Aorta (tissue), 5 donors: ENCODE results near the gene GPC3. TPM values are rescaled to one million over a fixed set of nuclear protein-coding genes. Genes with fewer than 3 reads are reported as not detected.

ENCODE experiments used
- ATAC-seq: fragments of 200-7000 bp; cut with Tn5 transposase; one replicate; pipeline ENCODE4 v1.9.1; 2022; ENCODE audit warnings: moderate library complexity; ENCODE audit not compliant: low FRiP score
- DNase-seq, 2 donors: peaks; one replicate each; pipeline ENCODE4 v3.0.0-alpha.2; 2020
- H3K27ac ChIP-seq, 2 donors: one replicate each; pipeline ENCODE4 v1.5.1; 2013; ENCODE audit warnings: low read length in 2 of 2, mild to moderate bottlenecking in 2 of 2, moderate library complexity in 2 of 2, control low read depth in 1 of 2, inconsistent platforms in 1 of 2, low read depth in 1 of 2
- H3K27me3 ChIP-seq, 2 donors: one replicate each; pipeline ENCODE4 v1.6.1; 2013; ENCODE audit warnings: control low read depth in 1 of 2, low read length in 1 of 2, mild to moderate bottlenecking in 1 of 2, moderate library complexity in 1 of 2; ENCODE audit not compliant: insufficient read depth in 2 of 2, control insufficient read depth in 1 of 2
- H3K36me3 ChIP-seq, 2 donors: one replicate each; pipeline ENCODE4 v1.6.1; 2013; ENCODE audit warnings: control low read depth in 1 of 2, low read length in 1 of 2, mild to moderate bottlenecking in 1 of 2; ENCODE audit not compliant: insufficient read depth in 2 of 2, control insufficient read depth in 1 of 2
- H3K4me1 ChIP-seq, 2 donors: one replicate each; pipeline ENCODE4 v1.6.1; 2013; ENCODE audit warnings: low read length in 2 of 2, control low read depth in 1 of 2, mild to moderate bottlenecking in 1 of 2, moderate library complexity in 1 of 2; ENCODE audit not compliant: insufficient read depth in 2 of 2, control insufficient read depth in 1 of 2
- H3K4me3 ChIP-seq, 2 donors: one replicate each; pipeline ENCODE4 v1.5.1; 2013; ENCODE audit warnings: low read length in 2 of 2, control low read depth in 1 of 2, mild to moderate bottlenecking in 1 of 2
- H3K9me3 ChIP-seq: one replicate; pipeline ENCODE4 v1.6.1; 2013; ENCODE audit warnings: mild to moderate bottlenecking, low read length; ENCODE audit not compliant: control insufficient read depth
- WGBS, 2 donors: extraction: QIAGEN DNeasy Blood & Tissue Kit; methylation state at CpG; one replicate each; pipeline ENCODE4 v1.1.7; 2013; 5-methylcytosine and 5-hydroxymethylcytosine counted together
- intact Hi-C, 2 donors: fragments of 100-400 bp; cut with DNase I; formaldehyde crosslinking; loops; one replicate each; pipeline versions ENCODE4 v1.14.2 to v1.15.0; 2022
- polyA plus RNA-seq, 2 donors: library from polyadenylated mRNA; stranded (reverse); fragments of 200-250 nt; gene quantifications; one replicate each; pipeline ENCODE4 v1.2.3, GENCODE V29; 2013
- total RNA-seq, 2 donors: library from RNA; stranded (reverse); fragmentation: NEBNext Ultra II Directional; extraction: Animal tissue kit (Norgen Biotek cat#: 25700); gene quantifications; one replicate each; pipeline ENCODE4 v1.2.1, GENCODE V29; 2021
- donor health status: healthy with polysubstance abuse.
- donor health status: Bipolar disorder and iron deficiency.
- donor health status: DM: no; HTN: no; CAD: no.
- donor health status: DM: no; HTN: no; CAD: no.
- donor health status: DM: yes; HTN: yes; CAD: no.

The GPC3 gene
- total and polyA plus RNA-seq, 4 donors: 1.1 to 13.2 (median 5.0) TPM

DNA sequence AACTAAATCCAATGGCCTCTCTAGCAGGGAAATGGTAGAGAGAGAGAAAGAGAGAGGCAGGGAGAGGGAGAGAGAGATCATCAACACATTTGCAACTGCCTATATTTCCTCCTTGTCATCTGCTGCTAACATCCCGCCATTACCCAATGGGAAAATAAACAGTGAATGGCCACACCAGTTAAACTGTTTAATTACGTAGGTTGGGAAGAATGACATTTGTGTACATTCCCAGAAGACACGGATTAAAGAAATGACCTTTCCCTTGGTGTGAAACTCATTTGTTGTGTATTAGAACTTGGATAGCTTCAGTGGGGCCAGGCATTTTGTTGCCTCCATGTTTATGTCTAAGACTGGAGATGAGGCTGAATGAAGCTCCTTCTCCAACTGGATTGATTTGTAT lies 474.4 kb downstream of the GPC3 start:
- no peak for DNase-seq
- ATAC-seq: no peak
- H3K9me3 ChIP-seq: no peaks in the 10 kb centered on the region
- H3K27me3 ChIP-seq: no peaks in the 10 kb centered on the region
- no peak overlapping the region for H3K27ac ChIP-seq
- H3K4me3 ChIP-seq: no peak overlapping the region
- 71 to 93% methylated on average over 3 of the region's 3 CpGs for WGBS, 2 donors
- H3K4me1 ChIP-seq: no peaks in the 10 kb centered on the region
- intact Hi-C loops: no loop called here
- H3K36me3 ChIP-seq: no peaks in the 10 kb centered on the region

GRCh38 chrX:133497356-133497755 lies 488.0 kb downstream of the GPC3 start:
- DNase-seq: no peak
- Histone ChIP-seq H3K9me3 (no peaks in the 10 kb centered on the region), H3K27me3 (no peaks in the 10 kb centered on the region), H3K36me3 (no peaks in the 10 kb centered on the region), H3K27ac (no peak overlapping the region), H3K4me1 (no peaks in the 10 kb centered on the region), H3K4me3 (no peak overlapping the region)
- intact Hi-C loops: no loop called here
- 47 to 72% methylated on average over 10 of the region's 10 CpGs for WGBS, 2 donors
- ATAC-seq: no peak

DNA sequence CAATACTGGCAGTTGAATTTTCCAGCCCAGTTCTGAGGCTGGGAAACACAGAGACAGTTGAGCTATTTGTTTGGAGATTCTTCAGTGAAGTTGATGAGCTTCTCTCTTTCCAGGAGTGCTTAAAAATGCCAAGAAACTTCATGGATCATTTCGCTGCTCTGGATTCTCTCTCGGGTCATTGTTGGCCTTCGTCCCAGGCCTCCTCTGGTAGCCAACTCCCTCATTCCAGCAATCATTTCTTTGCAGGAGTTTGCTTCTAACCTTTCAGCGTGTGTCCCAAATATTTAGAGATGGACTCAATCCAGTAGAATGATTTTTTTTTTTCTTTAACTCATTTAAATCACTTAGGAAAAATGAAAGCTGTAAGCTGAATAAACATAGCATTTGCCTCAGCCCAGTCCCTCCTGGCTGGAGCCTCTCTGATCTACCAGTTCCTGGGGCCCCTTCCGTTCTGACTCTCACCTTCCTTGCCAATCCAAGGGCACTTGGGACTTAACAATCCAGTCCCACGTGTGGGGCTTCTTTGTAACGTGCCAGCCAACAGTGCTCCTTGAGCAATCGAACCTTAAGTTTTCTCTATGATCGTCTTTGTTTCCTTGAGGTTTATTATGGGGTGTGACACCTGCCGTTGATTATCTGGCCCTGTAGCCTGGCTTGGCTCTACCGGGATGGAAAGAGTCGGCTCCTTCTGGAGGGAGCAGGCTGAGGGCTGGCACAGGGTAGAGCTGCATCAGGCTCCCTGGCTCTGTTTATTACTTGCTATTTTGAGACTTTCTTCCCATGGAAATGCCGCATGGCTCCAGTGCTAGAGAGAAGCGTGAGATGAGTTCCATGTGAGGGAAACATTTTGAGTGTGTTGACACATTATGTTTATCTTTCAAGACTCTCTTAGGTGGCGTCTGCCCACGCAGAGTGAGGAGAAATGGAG lies 489.7 kb downstream of the GPC3 start:
- Histone ChIP-seq H3K4me1 (no peaks in the 10 kb centered on the region), H3K4me3 (no peak overlapping the region)

DNA sequence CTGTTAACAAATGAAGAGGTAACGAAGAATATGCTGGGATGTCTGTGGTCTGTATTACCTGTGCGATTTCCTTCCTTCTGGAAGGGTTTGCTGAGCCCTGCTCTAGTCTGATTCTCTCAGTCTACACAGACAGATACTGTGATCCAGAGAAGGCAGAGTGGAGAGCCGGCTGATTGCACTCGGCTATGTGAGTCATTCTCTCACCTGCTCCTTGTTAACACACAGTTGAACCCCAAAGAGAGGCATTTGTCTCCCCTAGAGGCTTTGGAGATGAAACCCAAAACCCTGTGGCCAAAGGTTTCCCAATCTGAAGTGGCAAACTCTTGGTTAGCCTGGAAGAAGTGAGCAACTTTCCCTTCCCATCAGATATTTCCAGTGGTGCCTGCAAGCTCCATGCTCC lies 492.0 kb downstream of the GPC3 start:
- ATAC-seq: no peak
- no peaks in the 10 kb centered on the region for H3K4me1 ChIP-seq
- no peaks in the 10 kb centered on the region for H3K27me3 ChIP-seq
- no peak overlapping the region for H3K4me3 ChIP-seq
- H3K36me3 ChIP-seq: no peaks in the 10 kb centered on the region
- intact Hi-C loops: no loop called here
- DNase-seq: no peak
- WGBS, 2 donors: 76 to 90% methylated on average over 4 of the region's 4 CpGs
- no peak overlapping the region for H3K27ac ChIP-seq
- H3K9me3 ChIP-seq: no peaks in the 10 kb centered on the region

More for the DNA sequence above, 489.7 kb downstream of the GPC3 start:
- H3K9me3 ChIP-seq: no peaks in the 10 kb centered on the region
- intact Hi-C loops: no loop called here
- ATAC-seq: peak; percentile 71
- peak overlapping the region in 1 of 2 donors; percentile 76 for H3K27ac ChIP-seq
- WGBS, 2 donors: 5 to 34% methylated on average over 16 of the region's 16 CpGs
- DNase-seq: peak in 1 of 2 donors; percentile 61
- no peaks in the 10 kb centered on the region for H3K27me3 ChIP-seq
- H3K36me3 ChIP-seq: no peaks in the 10 kb centered on the region

GRCh38 chrX:133490955-133491354 lies 494.4 kb downstream of the GPC3 start:
- no peaks in the 10 kb centered on the region for H3K27me3 ChIP-seq
- H3K4me1 ChIP-seq: no peaks in the 10 kb centered on the region
- no peak overlapping the region for H3K4me3 ChIP-seq
- DNase-seq (no peak), ATAC-seq (no peak)
- H3K9me3 ChIP-seq: no peaks in the 10 kb centered on the region
- intact Hi-C loops: no loop called here
- WGBS, 2 donors: 68 to 89% methylated on average over 1 of the region's 1 CpG
- no peaks in the 10 kb centered on the region for H3K36me3 ChIP-seq
- H3K27ac ChIP-seq: no peak overlapping the region
